ENCODE measurements around the gene MAP4K4.
"Not testable (repeated sequence)": the region's sequence is repeated elsewhere in the genome, so short reads cannot be mapped to it uniquely, and the experiment has no call there.

The MAP4K4 gene

DNA sequence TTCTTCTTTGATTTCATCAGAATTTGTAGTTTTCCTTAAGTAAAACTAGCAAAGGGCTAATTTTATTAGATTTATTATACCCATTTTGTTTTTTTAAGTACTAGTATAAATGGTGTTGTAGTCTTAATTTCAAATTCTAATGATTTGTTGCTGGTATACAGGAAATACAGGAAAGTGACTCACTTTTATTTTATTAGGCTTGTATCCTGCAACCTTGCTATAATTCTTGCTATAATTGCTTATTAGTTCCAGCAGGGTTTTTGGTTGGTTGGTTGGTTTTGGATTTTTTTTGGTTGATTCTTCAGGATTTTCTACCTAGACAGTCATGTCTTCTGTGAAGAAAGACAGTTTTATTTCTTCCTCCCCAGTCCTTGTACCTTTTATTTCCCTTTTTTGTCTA lies 183.6 kb downstream of the MAP4K4 start:
- DNase-seq = no peak

DNA sequence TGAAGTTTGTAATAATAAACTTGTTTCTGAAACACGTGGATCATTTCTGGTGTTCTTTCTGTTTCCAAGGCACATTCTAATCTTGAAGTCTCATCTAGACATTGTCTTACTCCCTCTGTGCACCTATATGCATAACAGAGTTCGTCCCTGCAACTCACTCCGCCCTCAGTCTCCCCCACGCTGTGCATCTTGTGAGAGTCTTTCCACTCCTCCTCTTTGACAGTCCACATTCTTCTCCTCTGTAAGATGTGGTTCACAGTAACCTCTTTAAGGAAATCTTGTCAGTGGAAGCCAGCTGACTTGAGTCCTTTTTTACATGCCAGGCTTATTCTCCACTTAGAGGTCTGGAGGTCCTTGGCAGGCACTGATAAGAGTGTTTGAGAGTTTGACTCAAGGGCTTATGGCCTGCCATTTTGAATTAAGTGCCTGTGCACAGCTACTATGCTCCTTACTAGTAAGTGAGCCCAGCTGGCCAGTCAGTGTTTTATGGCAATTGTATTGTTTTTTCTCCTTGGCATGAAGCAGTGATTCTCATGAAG lies 185.3 kb downstream of the MAP4K4 start:
- DNase-seq = no peak

DNA sequence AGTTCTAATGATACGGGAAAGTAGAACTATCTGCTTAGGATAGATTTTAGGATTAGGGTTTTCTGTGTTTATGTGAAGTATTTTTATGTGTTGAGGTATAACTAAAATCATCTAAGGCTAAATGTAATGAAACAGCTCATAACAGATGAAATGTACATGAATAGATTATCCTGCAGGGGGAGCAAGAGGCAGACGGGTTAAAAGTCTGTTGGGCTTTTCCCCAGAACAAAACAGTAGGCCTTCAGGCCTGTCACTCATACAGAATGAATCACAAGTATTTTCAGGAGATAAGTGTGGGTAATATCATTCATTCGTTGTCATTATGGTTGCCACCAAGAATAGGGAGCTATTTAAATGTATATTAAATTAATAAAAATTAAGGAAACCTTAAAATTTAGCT lies 186.4 kb downstream of the MAP4K4 start:
- no peak for DNase-seq

DNA sequence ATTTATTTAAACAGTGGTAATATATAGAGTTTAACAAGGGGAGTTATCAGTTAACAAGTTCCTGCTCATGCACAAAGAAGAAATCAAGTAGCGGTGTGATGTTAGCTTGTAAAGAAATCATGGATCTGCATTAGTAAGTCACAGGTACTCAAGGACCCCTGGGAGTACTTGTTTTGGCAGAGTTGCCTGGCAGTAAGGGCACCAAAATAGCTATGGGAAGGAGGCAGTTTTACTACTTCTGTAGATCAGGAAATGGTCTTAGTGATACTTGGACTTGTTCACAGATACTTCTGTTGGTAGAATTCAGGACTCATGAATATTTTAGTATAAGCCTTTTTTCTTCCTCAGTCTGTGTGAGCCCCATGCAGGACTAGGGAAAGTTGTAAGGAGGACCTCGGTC lies 186.9 kb downstream of the MAP4K4 start:
- no peak for DNase-seq

DNA sequence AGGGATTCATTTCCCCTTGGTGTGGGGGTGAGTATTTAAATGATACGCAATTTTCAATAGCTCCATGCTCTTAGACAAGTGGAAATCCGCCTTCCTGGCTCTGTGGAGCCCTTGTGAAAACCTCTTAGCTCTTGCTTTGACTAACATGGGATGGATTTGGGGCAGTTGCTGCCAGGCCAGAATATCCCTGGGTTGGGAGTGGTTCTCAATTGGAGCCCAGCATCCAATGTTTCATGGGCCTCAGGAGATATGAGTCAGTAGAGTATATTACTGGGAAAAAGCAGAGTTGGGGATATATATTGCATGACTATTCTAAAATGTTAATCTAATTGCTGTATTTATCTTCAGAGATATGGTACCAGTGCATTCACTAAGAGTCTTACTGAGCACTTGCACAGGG lies 189.8 kb downstream of the MAP4K4 start:
- DNase-seq = no peak

DNA sequence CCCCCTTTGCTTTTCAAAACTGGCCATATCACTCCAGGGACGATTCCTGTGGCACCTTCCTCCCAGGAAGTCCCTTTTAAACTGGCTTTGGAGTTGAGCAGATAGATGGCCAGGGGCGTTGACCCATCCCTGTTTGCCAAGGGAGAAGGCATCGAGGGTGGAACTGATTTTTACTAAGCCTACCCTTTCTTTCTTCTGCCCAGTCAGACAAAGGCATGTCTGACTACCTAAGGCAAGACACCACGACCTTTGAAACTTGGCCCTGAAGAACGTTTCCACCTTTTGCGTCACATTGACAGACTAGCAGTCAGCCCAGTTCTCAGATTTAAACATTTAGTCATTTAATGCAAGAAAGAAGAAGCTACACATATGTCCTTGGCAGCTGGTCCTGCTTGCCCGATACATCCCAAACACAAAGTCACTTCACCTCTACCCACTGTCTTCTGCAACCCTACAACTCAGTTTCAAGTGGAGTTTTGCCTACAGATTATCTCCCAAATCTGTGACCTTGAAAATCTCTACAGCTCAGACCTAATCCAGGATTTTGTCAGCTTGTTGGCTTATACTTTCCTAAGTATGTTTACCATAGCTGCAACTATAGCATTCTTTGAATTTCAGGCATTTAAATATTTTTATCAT lies 192.1 kb downstream of the MAP4K4 start:
- no peak for DNase-seq

DNA sequence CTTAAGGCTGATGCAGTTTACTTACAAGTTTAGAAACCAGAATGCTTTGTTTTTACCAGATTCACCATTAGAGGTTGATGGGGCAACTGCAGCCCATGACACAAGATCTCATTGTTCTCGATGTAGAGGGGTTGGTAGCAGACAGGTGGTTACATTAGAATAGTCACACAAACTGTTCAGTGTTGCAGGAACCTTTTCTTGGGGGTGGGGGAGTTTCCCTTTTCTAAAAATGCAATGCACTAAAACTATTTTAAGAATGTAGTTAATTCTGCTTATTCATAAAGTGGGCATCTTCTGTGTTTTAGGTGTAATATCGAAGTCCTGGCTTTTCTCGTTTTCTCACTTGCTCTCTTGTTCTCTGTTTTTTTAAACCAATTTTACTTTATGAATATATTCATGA lies 194.9 kb downstream of the MAP4K4 start:
- DNase-seq = no peak

DNA sequence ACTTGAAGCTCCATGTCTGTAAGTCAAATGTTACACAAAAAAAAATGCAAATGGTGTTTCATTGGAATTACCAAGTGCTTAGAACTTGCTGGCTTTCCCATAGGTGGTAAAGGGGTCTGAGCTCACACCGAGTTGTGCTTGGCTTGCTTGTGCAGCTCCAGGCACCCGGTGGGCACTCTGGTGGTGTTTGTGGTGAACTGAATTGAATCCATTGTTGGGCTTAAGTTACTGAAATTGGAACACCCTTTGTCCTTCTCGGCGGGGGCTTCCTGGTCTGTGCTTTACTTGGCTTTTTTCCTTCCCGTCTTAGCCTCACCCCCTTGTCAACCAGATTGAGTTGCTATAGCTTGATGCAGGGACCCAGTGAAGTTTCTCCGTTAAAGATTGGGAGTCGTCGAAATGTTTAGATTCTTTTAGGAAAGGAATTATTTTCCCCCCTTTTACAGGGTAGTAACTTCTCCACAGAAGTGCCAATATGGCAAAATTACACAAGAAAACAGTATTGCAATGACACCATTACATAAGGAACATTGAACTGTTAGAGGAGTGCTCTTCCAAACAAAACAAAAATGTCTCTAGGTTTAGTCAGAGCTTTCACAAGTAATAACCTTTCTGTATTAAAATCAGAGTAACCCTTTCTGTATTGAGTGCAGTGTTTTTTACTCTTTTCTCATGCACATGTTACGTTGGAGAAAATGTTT lies 196.3 kb downstream of the MAP4K4 start:
- no peak for DNase-seq

DNA sequence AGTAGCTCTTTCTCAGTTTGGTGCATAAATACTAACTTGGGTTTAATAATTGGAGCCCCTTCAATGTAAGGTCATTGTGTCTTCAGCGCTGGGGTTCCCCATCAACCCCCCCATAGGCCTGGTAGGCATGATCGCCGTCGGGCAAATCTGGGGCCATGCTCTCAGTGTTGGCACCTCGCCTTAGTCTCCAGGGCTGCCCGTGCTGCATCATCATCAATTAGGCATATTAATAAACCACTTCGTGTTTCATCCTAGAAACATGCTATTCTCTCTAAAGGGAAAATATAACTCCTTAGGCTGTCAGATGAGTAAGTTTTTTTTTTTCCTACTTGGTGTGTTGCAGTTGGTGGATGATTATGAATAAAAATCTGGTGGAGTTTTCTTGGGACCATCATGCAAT lies 197.5 kb downstream of the MAP4K4 start:
- DNase-seq = no peak

DNA sequence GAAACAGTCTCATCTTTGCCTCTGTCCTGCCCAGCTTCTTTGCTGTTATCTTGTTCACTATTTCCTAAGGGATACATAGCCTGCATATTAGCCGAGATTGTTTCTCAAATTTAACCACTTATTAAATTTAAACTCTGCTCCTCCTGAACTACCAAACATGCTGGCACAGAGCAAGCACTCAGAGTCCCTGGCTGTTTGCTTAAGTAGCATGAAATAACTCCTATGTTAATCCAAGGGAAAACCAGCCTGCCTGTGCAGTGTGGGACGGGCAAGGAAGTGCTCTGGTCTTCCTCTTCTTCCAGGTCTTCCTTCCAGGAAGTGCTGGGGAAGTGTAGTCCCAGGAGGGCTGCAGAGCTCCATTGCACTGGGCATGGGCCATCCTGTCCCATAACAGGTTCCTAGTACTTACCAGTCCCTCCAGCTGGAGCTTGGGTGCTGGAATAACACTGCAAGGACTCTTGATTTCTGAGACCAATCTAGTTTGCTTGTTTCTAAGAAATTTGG lies 198.4 kb downstream of the MAP4K4 start:
- no peak for DNase-seq

DNA sequence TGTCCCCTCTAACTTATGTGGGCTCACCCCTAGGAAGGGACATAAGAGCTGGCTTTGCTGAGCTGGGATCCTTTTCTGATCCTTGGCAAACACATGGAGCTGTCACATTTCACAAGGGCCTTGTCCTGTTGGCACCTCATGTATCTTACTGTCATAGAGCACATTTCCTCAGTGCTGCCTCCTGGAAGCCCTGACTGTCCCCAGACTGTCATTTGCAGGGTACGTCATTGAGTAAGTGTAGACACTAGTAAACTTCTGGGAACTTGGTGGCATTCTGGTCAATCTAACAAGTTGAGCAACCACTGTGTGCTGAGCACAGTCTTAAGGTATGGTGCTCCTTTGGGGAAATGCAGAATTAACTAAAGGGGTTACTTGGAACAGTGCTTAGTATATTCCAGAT lies 199.8 kb downstream of the MAP4K4 start:
- no peak for DNase-seq

DNA sequence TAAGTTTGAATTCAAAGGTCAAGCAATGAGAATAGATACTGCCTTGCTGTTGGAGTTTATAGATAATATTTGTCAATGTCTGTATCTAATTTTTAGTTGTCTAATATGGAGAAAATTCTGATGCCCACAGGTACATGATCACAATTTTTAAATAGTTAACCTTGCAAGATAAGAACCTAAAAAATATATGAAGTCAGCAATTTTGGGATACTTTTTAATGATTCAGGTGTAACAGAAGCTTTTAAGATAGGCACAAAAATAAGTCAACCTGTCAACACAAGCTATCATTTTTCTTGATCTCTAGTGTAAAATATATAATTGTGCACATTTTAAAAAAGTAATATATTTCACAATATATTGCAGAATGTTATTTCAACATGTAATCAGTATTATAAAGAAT lies 201.8 kb downstream of the MAP4K4 start:
- DNase-seq = no peak

DNA sequence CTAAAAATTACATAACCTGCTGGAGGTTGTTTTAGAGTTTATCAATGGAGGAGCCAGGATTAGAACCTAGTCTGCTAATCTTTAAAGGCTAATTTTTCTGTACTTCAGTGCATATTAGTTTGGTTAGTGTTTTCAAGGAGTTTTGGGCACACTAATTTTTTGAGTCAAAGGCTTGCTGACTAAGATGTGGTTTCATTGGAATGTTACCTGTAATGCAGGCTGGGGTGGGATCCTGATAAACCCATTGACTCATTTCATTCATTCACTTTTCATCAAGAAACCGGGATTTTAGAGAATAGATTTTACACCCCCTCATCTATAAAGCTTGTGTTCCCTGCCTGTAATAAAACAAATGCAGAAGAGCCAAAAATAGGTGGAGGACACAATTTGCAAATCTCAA lies 202.4 kb downstream of the MAP4K4 start:
- DNase-seq = no peak

DNA sequence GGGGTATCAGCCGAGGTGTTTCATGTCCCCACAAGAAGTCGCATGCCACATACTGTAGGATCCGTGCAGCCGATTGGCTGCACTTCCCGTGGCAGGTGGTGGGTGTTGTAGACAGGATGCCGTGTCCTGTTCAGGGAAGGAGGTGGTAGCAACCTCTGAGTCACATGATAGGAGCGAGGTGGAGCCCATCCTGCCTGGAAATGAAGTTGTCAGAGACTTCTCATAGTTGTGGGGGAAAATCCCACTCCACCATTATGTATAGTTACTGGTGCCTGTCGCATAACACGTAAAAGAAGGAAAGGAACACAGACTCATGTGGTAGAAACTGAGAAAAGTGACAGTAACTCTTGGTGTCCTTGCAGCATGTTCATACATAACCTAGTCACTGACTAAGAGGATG lies 202.9 kb downstream of the MAP4K4 start:
- DNase-seq = no peak

DNA sequence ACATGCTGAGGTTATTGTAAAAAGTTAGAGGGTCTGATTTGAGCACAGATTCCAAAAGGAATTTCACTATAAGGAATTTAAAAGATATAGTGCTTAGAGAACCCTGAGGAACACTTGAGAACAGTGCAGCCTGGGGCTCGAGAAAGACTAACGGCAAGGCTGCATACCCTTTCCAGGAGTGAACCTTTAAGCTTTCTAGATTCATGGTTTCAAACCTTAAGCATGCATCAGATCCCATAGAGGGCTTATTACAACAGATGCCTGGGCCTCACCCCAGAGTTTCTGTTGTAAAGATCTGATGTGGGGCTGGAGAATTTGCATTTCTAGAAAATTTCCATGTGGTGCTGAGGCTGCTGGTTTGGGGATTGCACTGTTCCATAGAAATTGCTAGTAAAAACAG lies 203.7 kb downstream of the MAP4K4 start:
- DNase-seq = no peak

DNA sequence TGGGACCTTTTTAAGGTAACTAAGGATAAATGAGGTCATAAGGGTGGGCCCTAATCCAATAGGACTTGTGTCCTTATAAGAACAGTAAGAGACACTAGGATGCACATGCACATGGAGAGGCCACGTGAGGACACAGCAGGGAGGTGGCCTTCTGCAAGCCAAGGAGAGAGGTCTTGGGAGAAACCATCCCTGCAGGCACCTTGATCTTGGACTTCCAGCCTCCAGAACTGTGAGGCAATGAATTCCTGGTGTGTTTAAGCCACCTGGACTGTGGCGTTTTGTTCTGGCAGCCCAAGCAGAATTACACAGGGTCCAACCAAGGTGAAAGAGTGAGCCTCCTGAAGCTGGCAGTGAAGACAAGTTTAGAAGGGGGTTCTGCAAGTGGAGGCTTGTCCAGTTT lies 204.7 kb downstream of the MAP4K4 start:
- no peak for DNase-seq

DNA sequence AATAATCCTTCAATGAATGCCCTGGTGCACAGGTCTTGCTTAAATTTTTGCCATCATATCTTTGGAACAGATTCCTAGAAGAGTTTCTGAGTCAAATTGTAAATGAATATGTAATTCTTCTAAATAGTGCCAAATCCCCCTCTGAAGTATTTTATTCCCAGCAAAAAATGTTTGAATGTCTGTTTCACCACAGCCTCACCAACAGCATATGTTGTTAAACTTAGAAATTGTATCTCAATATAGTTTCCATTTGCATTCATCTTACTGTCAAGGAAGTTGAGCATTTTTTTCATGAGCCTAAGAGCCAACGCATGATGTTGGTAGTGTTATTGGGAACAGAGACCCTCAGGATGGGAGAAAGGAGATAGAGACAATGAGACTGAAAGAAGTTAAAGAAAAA lies 207.4 kb downstream of the MAP4K4 start:
- DNase-seq = no peak

DNA sequence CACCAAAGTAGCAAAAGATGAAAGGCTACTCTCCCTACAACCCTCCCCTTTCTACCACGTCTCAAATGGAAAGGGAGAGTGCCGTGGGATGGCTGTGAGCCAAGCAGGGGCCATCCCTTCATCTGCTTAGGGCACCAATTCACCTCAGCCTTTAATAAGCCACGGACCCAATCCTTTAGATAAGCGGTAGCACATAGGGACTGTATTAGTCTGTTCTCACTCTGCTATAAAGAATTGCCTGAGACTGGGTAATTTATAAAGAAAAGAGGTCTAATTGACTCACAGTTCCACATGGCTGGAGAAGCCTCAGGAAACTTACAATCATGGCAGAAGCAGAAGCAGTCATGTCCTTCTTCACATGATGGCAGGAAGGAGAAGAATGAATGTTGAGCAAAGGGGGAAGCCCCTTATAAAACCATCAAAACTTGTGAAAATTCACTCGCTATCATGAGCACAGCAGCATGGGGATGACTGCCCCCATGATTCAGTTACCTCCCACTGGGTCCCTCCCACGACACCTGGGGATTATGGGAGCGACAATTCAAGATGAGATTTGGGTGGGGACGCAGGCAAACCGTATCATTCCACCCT lies 208.3 kb downstream of the MAP4K4 start:
- DNase-seq = no peak

DNA sequence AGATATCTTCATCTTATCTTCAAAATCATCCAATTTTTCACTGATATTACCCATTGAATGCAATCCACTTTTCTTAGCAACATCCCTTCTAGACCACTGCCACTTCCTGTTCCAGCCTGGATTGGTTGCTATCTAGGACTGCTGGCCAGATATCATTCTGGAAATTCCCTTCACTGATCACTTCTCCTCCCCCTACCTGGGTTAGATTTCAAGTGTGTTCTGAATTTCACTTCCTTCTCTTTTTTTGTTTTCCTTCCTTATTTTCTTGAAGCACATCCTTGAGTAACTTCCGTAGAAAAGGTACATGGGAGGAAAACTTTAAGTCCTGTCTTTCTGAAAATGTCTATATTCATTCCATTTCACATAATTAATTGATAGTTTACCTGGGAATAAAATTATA lies 212.3 kb downstream of the MAP4K4 start:
- no peak for DNase-seq

DNA sequence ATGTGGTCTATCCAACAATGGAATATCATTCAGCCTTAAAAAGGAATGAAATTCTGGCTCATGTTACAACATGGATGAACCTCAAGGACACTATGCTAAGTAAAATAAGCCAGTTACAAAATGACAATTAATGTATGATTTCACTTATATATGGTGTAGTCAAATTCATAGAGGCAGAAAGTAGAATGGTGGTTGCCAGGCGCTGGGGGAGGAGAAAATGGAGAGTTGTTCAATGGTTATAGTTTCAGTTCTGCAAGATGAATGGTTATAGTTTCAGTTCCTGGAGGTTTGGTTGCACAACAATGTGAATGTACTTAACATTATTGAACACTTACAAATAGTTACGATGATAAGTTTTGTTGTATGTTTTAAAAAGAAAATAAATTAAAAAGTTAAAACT lies 215.0 kb downstream of the MAP4K4 start:
- DNase-seq = no peak

DNA sequence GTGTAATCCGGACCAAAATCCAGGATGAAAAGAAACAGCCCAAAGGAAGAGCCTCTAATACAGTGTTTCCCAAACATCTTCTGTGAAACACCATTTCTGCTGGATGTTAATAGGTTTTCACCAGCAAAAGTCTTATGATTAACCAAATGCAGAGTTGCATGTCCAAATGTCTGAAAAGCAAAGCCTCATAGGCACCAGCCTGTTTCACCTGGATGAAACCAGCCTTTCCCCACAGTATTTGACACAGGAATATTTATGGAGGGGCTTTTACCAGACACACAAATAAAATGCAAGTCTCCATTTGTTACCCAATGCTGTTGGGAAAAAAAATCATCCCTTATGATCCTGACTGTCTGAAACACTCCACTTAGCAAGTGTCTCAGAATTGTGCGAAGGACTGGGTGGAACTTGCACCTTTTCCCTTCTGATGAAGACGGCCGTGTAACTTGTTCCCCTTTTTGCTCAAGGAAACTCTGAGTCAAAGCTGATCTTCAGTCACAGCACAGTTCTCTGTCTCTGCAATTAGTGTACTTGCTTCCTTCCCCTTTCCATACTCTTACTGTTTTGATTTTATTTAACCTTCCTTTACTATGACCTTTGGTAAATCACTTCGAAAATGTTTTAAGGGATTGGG lies 223.9 kb downstream of the MAP4K4 start:
- no peak for DNase-seq

DNA sequence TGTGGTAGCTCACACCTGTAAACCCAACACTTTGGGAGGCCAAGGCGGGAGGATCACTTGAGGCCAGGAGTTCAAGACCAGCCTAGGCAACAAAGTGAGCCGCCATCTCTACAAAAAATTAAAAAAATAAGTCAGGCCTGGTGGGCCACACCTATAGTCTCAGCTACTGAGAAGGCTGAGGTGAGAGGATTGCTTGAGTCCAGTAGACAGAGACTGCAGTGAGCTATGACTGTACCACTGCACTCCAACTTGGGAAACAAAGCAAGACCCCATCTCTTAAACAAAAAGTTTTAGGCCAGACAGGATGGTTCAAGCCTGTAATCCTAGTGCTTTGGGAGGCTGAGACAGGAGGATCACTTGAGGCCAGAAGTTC lies 224.4 kb downstream of the MAP4K4 start:
- no peak for DNase-seq

DNA sequence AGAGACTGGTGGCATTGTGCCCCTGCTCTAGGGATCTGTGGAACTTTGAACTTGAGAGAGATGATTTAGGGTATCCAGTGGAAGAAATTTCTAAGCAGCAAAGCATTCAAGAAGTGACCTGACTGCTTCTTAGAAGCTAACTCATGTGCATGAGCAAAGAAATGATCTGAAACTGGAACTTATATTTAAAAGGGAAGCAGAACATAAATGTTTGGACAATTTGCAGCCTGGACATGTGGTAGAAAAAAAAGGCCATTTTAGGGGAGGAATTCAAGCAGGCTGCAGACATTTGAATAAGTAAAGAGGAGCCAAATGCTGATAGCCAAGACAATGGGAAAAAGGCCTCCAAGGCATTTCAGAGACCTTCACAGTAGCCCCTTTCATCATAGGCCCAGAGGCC lies 226.8 kb downstream of the MAP4K4 start:
- not testable (repeated sequence) for DNase-seq

DNA sequence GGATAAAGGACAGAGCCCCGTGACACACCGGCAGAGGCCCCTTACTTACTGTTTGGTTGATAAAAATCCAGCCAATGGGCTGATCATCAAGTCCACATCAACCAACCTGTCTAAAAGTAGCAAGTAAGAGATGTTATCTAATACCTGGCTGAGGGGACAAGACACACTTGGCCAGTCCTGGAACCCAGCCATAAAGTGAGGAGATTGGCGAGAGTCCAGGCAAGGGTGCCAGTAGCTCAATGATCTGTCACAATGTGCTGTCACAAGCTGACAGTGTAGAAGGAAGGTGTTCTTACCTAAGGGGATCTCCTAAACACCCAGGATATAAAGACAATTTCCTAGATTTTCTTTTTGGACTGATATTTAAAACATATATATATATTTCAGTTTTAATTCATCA lies 232.5 kb downstream of the MAP4K4 start:
- DNase-seq = no peak
